ENCODE results near the gene AVPR2.

- TF ChIP-seq CTCF (IDR thresholded peaks at IDR 0.05) (no peak), POLR2A (IDR thresholded peaks at IDR 0.05) (no peak)
Observed at GRCh38 chrX:153932220-153932915, 27.9 kb downstream of the AVPR2 start.
